Mesenchymal stem cell (in vitro differentiated cells and primary cell): ENCODE data around the gene FBXL2.
A peak's percentile ranks its signal among the peaks of the same experiment; 100 is the strongest.

Experiments used
- DNase-seq: peaks from one replicate; pipeline ENCODE4 v3.0.0-alpha.2; 2013
- H2AFZ ChIP-seq: one replicate; pipeline ENCODE4 v1.6.1; 2013; ENCODE audit warnings: low read depth, mild to moderate bottlenecking, control low read depth, inconsistent platforms, low read length, moderate library complexity
- H2AK5ac ChIP-seq: 2 replicates; pipeline ENCODE4 v1.6.1; 2013; ENCODE audit warnings: low read length, moderate library complexity, mild to moderate bottlenecking, inconsistent platforms; ENCODE audit not compliant: severe bottlenecking
- H2BK120ac ChIP-seq: one replicate; pipeline ENCODE4 v1.6.1; 2013; ENCODE audit warnings: low read depth, mild to moderate bottlenecking, inconsistent platforms, low read length, moderate library complexity
- H2BK12ac ChIP-seq, 2 experiments: one replicate each; pipeline ENCODE4 v1.6.1; 2013; ENCODE audit warnings: inconsistent platforms in 2 of 2, low read length in 2 of 2, mild to moderate bottlenecking in 2 of 2, moderate library complexity in 2 of 2, control low read depth in 1 of 2
- H2BK15ac ChIP-seq: one replicate; pipeline ENCODE4 v1.6.1; 2013; ENCODE audit warnings: mild to moderate bottlenecking, low read depth, inconsistent platforms; ENCODE audit not compliant: poor library complexity, severe bottlenecking
- H2BK5ac ChIP-seq: 2 replicates; pipeline ENCODE4 v1.6.1; 2013; ENCODE audit warnings: low read depth, mild to moderate bottlenecking, low read length, control low read depth, inconsistent platforms; ENCODE audit not compliant: poor library complexity, severe bottlenecking
- H3K14ac ChIP-seq, 2 experiments: one replicate each; pipeline ENCODE4 v1.6.1; 2013; ENCODE audit warnings: inconsistent platforms in 2 of 2, low read length in 2 of 2, control low read depth in 1 of 2, mild to moderate bottlenecking in 1 of 2, moderate library complexity in 1 of 2
- H3K18ac ChIP-seq, 2 experiments: one replicate each; pipeline ENCODE4 v1.6.1; 2013; ENCODE audit warnings: inconsistent platforms in 2 of 2, low read length in 2 of 2, control low read depth in 1 of 2, low read depth in 1 of 2, mild to moderate bottlenecking in 1 of 2
- H3K23ac ChIP-seq, 2 experiments: one replicate each; pipeline ENCODE4 v1.6.1; 2013; ENCODE audit warnings: inconsistent platforms in 2 of 2, low read length in 2 of 2, mild to moderate bottlenecking in 2 of 2, moderate library complexity in 2 of 2, control low read depth in 1 of 2
- H3K27ac ChIP-seq: 2 replicates; pipeline ENCODE4 v1.5.1; 2013; ENCODE audit warnings: mild to moderate bottlenecking, moderate library complexity, low read length, control low read depth, inconsistent platforms; ENCODE audit not compliant: poor library complexity, severe bottlenecking
- H3K27me3 ChIP-seq, 2 experiments: 2 replicates each; pipeline versions ENCODE4 v1.6.1 to v1.7.0; 2013; ENCODE audit warnings: low read length in 2 of 2, mild to moderate bottlenecking in 2 of 2, moderate library complexity in 2 of 2, control low read depth in 1 of 2, inconsistent platforms in 1 of 2; ENCODE audit not compliant: control insufficient read depth in 1 of 2, insufficient read depth in 1 of 2
- H3K36me3 ChIP-seq, 2 experiments: 2 replicates each; pipeline versions ENCODE4 v1.6.1 to v1.7.0; 2013; ENCODE audit warnings: low read length in 2 of 2, control low read depth in 1 of 2, inconsistent platforms in 1 of 2, low read depth in 1 of 2, mild to moderate bottlenecking in 1 of 2; ENCODE audit not compliant: insufficient read depth in 2 of 2, control insufficient read depth in 1 of 2
- H3K4ac ChIP-seq, 2 experiments: one replicate each; pipeline ENCODE4 v1.6.1; 2013; ENCODE audit warnings: inconsistent platforms in 2 of 2, low read length in 2 of 2, mild to moderate bottlenecking in 2 of 2, moderate library complexity in 2 of 2, control low read depth in 1 of 2, low read depth in 1 of 2
- H3K4me1 ChIP-seq: 2 replicates; pipeline ENCODE4 v1.6.1; 2013; ENCODE audit warnings: low read depth, low read length, control low read depth; ENCODE audit not compliant: control insufficient read depth, insufficient read depth
- H3K4me2 ChIP-seq: 2 replicates; pipeline ENCODE4 v1.6.1; 2013; ENCODE audit warnings: low read length, mild to moderate bottlenecking, inconsistent platforms; ENCODE audit not compliant: poor library complexity, severe bottlenecking
- H3K4me3 ChIP-seq, 2 experiments: 2 replicates each; pipeline versions ENCODE4 v1.5.1 to v1.7.0; 2013; ENCODE audit warnings: low read length in 2 of 2, mild to moderate bottlenecking in 2 of 2, control low read depth in 1 of 2, low read depth in 1 of 2; ENCODE audit not compliant: insufficient read depth in 1 of 2
- H3K79me1 ChIP-seq: replicated peaks from 2 replicates; pipeline ENCODE4 v1.6.1; 2013; ENCODE audit warnings: mild to moderate bottlenecking, control low read depth, low read length, inconsistent platforms; ENCODE audit not compliant: poor library complexity, severe bottlenecking
- H3K9ac ChIP-seq: 2 replicates; pipeline ENCODE4 v1.7.0; 2013; ENCODE audit warnings: mild to moderate bottlenecking, low read length, moderate library complexity
- H3K9me3 ChIP-seq: 2 replicates; pipeline ENCODE4 v1.7.0; 2013; ENCODE audit warnings: mild to moderate bottlenecking, low read length; ENCODE audit not compliant: control insufficient read depth
- H4K8ac ChIP-seq: one replicate; pipeline ENCODE4 v1.6.1; 2013; ENCODE audit warnings: inconsistent platforms, mild to moderate bottlenecking, low read length, moderate library complexity
- H4K91ac ChIP-seq: one replicate; pipeline ENCODE4 v1.6.1; 2013; ENCODE audit warnings: mild to moderate bottlenecking, low read length, inconsistent platforms
- WGBS: methylation state at CpG from one replicate; pipeline ENCODE4 v1.1.7; 2013; ENCODE audit warnings: mixed read lengths; 5-methylcytosine and 5-hydroxymethylcytosine counted together

Gene FBXL2

DNA sequence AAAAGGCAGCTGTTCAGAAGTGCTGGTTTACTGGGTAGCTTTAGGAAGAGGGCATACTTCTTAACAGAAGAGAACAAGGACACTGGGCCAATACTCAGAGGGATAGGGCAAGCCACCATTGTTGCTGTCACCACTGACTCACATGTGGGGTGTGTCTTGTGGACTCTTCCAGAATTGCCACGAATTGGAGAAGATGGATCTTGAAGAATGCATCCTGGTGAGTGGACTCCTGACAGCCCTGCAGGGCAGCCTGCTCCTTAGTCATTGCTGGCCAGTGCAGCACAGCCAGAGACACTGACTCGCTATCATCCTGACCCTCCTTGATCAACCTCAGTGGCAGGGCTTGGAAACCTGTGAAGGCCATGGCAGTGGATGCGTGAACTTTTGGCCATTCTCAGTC is 100.7 kb downstream of the FBXL2 start:
- no peak overlapping the region for H3K18ac ChIP-seq
- H3K4me1 ChIP-seq: no peaks in the 10 kb centered on the region
- H3K9me3 ChIP-seq: no peaks in the 10 kb centered on the region
- H2AK5ac ChIP-seq: no peak overlapping the region
- no peak overlapping the region for H3K14ac ChIP-seq
- no peak overlapping the region for H2AFZ ChIP-seq
- H3K4me3 ChIP-seq: no peak overlapping the region
- 85% methylated on average over 2 of the region's 3 CpGs for WGBS
- DNase-seq: peak; percentile 48
- no peak overlapping the region for H3K4ac ChIP-seq
- no peak overlapping the region for H3K23ac ChIP-seq
- H4K91ac ChIP-seq: no peak overlapping the region
- H2BK120ac ChIP-seq: no peak overlapping the region
- H3K36me3 ChIP-seq: peaks cover 33 to 64% of the 10 kb centered on the region in 2 experiments
- H2BK5ac ChIP-seq: no peak overlapping the region
- H3K27ac ChIP-seq: no peak overlapping the region
- H2BK12ac ChIP-seq: no peak overlapping the region
- H3K27me3 ChIP-seq: no peaks in the 10 kb centered on the region
- no peak overlapping the region for H4K8ac ChIP-seq
- H3K4me2 ChIP-seq: no peak overlapping the region
- no peak overlapping the region for H3K9ac ChIP-seq
- no peak overlapping the region for H2BK15ac ChIP-seq
- H3K79me1 ChIP-seq: peaks cover 7% of the 10 kb centered on the region

- 100% methylated on average over 3 of the region's 3 CpGs for WGBS
These were observed 103.4 kb downstream of the FBXL2 start for GRCh38 chr3:33380653-33381052.

DNA sequence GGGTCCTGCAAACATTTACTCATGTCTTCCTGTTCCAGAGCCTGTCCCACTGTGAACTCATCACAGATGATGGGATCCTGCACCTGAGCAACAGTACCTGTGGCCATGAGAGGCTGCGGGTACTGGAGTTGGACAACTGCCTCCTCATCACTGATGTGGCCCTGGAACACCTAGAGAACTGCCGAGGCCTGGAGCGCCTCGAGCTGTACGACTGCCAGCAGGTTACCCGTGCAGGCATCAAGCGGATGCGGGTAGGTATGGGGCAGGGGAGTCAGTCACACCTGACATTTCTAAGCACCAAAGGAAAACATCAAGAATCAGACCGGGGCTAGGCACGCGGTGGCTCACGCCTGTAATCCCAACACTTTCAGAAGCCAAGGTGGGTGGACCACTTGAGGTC is 106.7 kb downstream of the FBXL2 start:
- Histone ChIP-seq H3K9me3 (no peaks in the 10 kb centered on the region), H2AFZ (no peak overlapping the region), H3K4me2 (no peak overlapping the region), H2BK15ac (no peak overlapping the region), H3K23ac (no peak overlapping the region), H3K9ac (no peak overlapping the region), H2AK5ac (no peak overlapping the region), H4K8ac (no peak overlapping the region), H3K79me1 (peaks cover 13% of the 10 kb centered on the region), H4K91ac (no peak overlapping the region), H3K27me3 (no peaks in the 10 kb centered on the region), H2BK5ac (no peak overlapping the region), H3K36me3 (peaks cover 25 to 82% of the 10 kb centered on the region in 2 experiments), H2BK120ac (no peak overlapping the region), H3K4me1 (no peaks in the 10 kb centered on the region), H3K18ac (no peak overlapping the region), H3K27ac (no peak overlapping the region), H2BK12ac (no peak overlapping the region), H3K4ac (no peak overlapping the region), H3K4me3 (no peak overlapping the region), H3K14ac (no peak overlapping the region)
- WGBS: 98% methylated on average over 12 of the region's 12 CpGs
- DNase-seq: no peak

More at GRCh38 chr3:33380653-33381052, 103.4 kb downstream of the FBXL2 start:
- H3K18ac ChIP-seq: no peak overlapping the region
- H3K27me3 ChIP-seq: no peaks in the 10 kb centered on the region
- no peak overlapping the region for H3K23ac ChIP-seq
- no peak for DNase-seq
- H3K4me3 ChIP-seq: no peak overlapping the region
- no peak overlapping the region for H2BK120ac ChIP-seq
- H2BK5ac ChIP-seq: no peak overlapping the region
- no peak overlapping the region for H3K9ac ChIP-seq
- H3K4me1 ChIP-seq: no peaks in the 10 kb centered on the region
- peaks cover 38 to 67% of the 10 kb centered on the region in 2 experiments for H3K36me3 ChIP-seq
- no peak overlapping the region for H2BK12ac ChIP-seq
- no peaks in the 10 kb centered on the region for H3K9me3 ChIP-seq
- no peak overlapping the region for H2BK15ac ChIP-seq
- H4K91ac ChIP-seq: no peak overlapping the region
- H3K27ac ChIP-seq: no peak overlapping the region
- no peak overlapping the region for H3K4ac ChIP-seq
- no peak overlapping the region for H2AFZ ChIP-seq
- no peak overlapping the region for H2AK5ac ChIP-seq
- no peak overlapping the region for H4K8ac ChIP-seq
- peaks cover 14% of the 10 kb centered on the region for H3K79me1 ChIP-seq
- H3K4me2 ChIP-seq: no peak overlapping the region
- no peak overlapping the region for H3K14ac ChIP-seq

- Histone ChIP-seq H3K27ac (no peak overlapping the region), H2BK12ac (no peak overlapping the region), H3K4me2 (no peak overlapping the region), H2BK5ac (no peak overlapping the region), H2BK15ac (no peak overlapping the region), H2BK120ac (no peak overlapping the region), H2AFZ (no peak overlapping the region), H3K4ac (no peak overlapping the region), H3K36me3 (peaks cover 29 to 91% of the 10 kb centered on the region in 2 experiments), H3K18ac (no peak overlapping the region), H4K91ac (no peak overlapping the region), H3K14ac (no peak overlapping the region), H3K27me3 (no peaks in the 10 kb centered on the region), H3K79me1 (peaks cover 18% of the 10 kb centered on the region), H3K23ac (no peak overlapping the region), H3K4me3 (no peak overlapping the region), H3K9ac (no peak overlapping the region), H2AK5ac (no peak overlapping the region), H3K4me1 (no peaks in the 10 kb centered on the region), H4K8ac (no peak overlapping the region), H3K9me3 (no peaks in the 10 kb centered on the region)
- 82% methylated on average over 4 of the region's 5 CpGs for WGBS
- no peak for DNase-seq
These were observed 108.2 kb downstream of the FBXL2 start for GRCh38 chr3:33385423-33385822.
